ENCODE data around the gene SORCS2. TPM values are rescaled to one million over a fixed set of nuclear protein-coding genes. Genes with fewer than 3 reads are reported as not detected.

The SORCS2 gene
- total and polyA plus RNA-seq, 2 of the 4 experiments (the other 2 are of a cell fraction) = 0.36 to 0.62 TPM

DNA sequence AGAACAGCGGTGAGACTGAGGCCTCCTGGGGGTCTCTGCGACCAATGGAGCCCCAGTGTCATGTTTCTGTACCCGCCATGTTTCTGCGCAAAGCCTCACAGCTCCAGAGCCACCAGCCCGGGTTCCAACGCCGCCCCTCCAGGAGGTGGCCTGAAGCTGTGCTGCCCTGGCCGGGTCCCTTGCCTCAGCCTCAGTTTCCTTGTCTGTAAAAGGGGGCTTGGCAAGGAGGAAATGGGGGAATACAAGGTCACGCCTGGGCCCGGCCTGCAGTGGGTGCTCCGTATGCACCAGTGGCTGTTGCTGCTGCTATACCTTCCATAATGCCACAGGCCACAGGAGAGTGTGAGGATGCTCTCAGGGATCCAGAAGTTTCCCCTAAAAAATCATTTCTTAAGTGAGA, 517.8 kb downstream of the SORCS2 start:
- in situ Hi-C loops (cut with MboI; ENCODE audit: low sequenced_read_pairs) (no loop called here), dilution Hi-C loops (cut with HindIII; ENCODE audit: low sequenced_read_pairs, unreplicated experiment) (no loop called here)

More for the DNA sequence above, 517.8 kb downstream of the SORCS2 start:
- no peak overlapping the region for H3K4me2 ChIP-seq (ENCODE audit: low read depth, low read length)
- intact Hi-C loops (cut with micrococcal nuclease) = no loop called here
- ChIA-PET POLR2A (ENCODE audit: unreplicated experiment) (no interaction called here), CTCF (no interaction called here)
- no peak overlapping the region for H4K5ac ChIP-seq (ENCODE audit: low read depth, low read length)
- H2BK20ac ChIP-seq (ENCODE audit: low read depth, low read length) = no peak overlapping the region
- H3K18ac ChIP-seq (ENCODE audit: low read depth, low read length) = no peak overlapping the region
- no peak overlapping the region for H2AFZ ChIP-seq (replicated peaks; ENCODE audit: low read length, poor library complexity)
- no peak overlapping the region for H3K4ac ChIP-seq (ENCODE audit: low read depth, low read length)
- H2BK15ac ChIP-seq (ENCODE audit: low read depth, low read length) = no peak overlapping the region
- H3K4me3 ChIP-seq (ENCODE audit: insufficient read depth, low read depth, low read length) = no peak overlapping the region
- no peak overlapping the region for H2AK5ac ChIP-seq (ENCODE audit: low read depth, low read length)
- H3K36me3 ChIP-seq (ENCODE audit: control insufficient read depth, insufficient read depth, low read length) = no peaks in the 10 kb centered on the region
- DNase-seq = no peak
- H3K27ac ChIP-seq (ENCODE audit: insufficient read depth, low read length) = no peak overlapping the region
- no TSS peak for BruUV-seq (replicated peaks)
- no peak overlapping the region for H4K8ac ChIP-seq (ENCODE audit: low read depth in 2 of 2, low read length in 2 of 2)
- no peaks in the 10 kb centered on the region for H3K4me1 ChIP-seq (ENCODE audit: control insufficient read depth, insufficient read depth, low read length)
- no peak overlapping the region for H4K91ac ChIP-seq (ENCODE audit: insufficient read depth, low read depth, low read length)
- H3K9me3 ChIP-seq (ENCODE audit: control insufficient read depth, insufficient read depth, low read length) = peaks cover 5% of the 10 kb centered on the region
- no peak overlapping the region for H3K56ac ChIP-seq (ENCODE audit: extremely low read depth, insufficient read depth, low read length)
- no peak overlapping the region for H2AK9ac ChIP-seq (replicated peaks; ENCODE audit: low read depth, low read length, poor library complexity)
- no peak overlapping the region for H3K23ac ChIP-seq (ENCODE audit: low read depth, low read length)
- peaks cover 42% of the 10 kb centered on the region for H3K27me3 ChIP-seq (ENCODE audit: control insufficient read depth, insufficient read depth, low read length)
- no peaks in the 10 kb centered on the region for H3K79me1 ChIP-seq (ENCODE audit: low read depth in 1 of 2, low read length in 2 of 2)
- ATAC-seq (ENCODE audit: low read depth) = no peak
- no peaks in the 10 kb centered on the region for H3K9me1 ChIP-seq (ENCODE audit: insufficient read depth, low read length)
- H4K20me1 ChIP-seq (ENCODE audit: insufficient read depth, low read length) = no peaks in the 10 kb centered on the region
- no peak overlapping the region for H3K14ac ChIP-seq (replicated peaks; ENCODE audit: low read depth, low read length)
- TF ChIP-seq, protein P1, sequence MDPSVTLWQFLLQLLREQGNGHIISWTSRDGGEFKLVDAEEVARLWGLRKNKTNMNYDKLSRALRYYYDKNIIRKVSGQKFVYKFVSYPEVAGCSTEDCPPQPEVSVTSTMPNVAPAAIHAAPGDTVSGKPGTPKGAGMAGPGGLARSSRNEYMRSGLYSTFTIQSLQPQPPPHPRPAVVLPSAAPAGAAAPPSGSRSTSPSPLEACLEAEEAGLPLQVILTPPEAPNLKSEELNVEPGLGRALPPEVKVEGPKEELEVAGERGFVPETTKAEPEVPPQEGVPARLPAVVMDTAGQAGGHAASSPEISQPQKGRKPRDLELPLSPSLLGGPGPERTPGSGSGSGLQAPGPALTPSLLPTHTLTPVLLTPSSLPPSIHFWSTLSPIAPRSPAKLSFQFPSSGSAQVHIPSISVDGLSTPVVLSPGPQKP (IDR thresholded peaks at IDR 0.05; ENCODE audit: borderline replicate concordance, low read depth, low read length) = no peak
- TF ChIP-seq NFE2L2 (IDR thresholded peaks at IDR 0.05; ENCODE audit: low read depth, low read length) (no peak), MAFK (IDR thresholded peaks at IDR 0.05; ENCODE audit: low read depth, low read length) (no peak), RAD21 (IDR thresholded peaks at IDR 0.05; ENCODE audit: low read length) (no peak), POLR2A (IDR thresholded peaks at IDR 0.05; ENCODE audit: low read depth, low read length) (no peak), FOS (IDR thresholded peaks at IDR 0.05; ENCODE audit: low read depth, low read length) (no peak), CEBPB (IDR thresholded peaks at IDR 0.05; ENCODE audit: low read depth, low read length) (no peak), BHLHE40 (IDR thresholded peaks at IDR 0.05; ENCODE audit: low read depth, low read length) (no peak), MAZ (IDR thresholded peaks at IDR 0.05; ENCODE audit: borderline replicate concordance, low read depth, low read length) (no peak), RCOR1 (IDR thresholded peaks at IDR 0.05; ENCODE audit: insufficient replicate concordance, low read length) (no peak), SMC3 (IDR thresholded peaks at IDR 0.05; ENCODE audit: low read depth, low read length) (no peak), CHD1 (IDR thresholded peaks at IDR 0.05; ENCODE audit: low read depth, low read length) (no peak), MXI1 (IDR thresholded peaks at IDR 0.05; ENCODE audit: borderline replicate concordance, low read depth, low read length) (no peak)
- TF ChIP-seq, protein P2, sequence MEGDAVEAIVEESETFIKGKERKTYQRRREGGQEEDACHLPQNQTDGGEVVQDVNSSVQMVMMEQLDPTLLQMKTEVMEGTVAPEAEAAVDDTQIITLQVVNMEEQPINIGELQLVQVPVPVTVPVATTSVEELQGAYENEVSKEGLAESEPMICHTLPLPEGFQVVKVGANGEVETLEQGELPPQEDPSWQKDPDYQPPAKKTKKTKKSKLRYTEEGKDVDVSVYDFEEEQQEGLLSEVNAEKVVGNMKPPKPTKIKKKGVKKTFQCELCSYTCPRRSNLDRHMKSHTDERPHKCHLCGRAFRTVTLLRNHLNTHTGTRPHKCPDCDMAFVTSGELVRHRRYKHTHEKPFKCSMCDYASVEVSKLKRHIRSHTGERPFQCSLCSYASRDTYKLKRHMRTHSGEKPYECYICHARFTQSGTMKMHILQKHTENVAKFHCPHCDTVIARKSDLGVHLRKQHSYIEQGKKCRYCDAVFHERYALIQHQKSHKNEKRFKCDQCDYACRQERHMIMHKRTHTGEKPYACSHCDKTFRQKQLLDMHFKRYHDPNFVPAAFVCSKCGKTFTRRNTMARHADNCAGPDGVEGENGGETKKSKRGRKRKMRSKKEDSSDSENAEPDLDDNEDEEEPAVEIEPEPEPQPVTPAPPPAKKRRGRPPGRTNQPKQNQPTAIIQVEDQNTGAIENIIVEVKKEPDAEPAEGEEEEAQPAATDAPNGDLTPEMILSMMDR (conservative IDR thresholded peaks at IDR 0.05; ENCODE audit: low read depth, low read length) = no peak
- TF ChIP-seq, protein P3, sequence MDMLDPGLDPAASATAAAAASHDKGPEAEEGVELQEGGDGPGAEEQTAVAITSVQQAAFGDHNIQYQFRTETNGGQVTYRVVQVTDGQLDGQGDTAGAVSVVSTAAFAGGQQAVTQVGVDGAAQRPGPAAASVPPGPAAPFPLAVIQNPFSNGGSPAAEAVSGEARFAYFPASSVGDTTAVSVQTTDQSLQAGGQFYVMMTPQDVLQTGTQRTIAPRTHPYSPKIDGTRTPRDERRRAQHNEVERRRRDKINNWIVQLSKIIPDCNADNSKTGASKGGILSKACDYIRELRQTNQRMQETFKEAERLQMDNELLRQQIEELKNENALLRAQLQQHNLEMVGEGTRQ (IDR thresholded peaks at IDR 0.05; ENCODE audit: low read depth, low read length) = no peak
- WGBS, 2 experiments (ENCODE audit: extremely low coverage in 2 of 2, insufficient read length in 1 of 2) = 60% methylated on average over 2 of the region's 11 CpGs; no CpG with 5 or more reads in 1 of the 2 experiments
- H3K9ac ChIP-seq (ENCODE audit: low read depth, low read length) = no peak overlapping the region
- no peak overlapping the region for H2BK120ac ChIP-seq (ENCODE audit: low read depth, low read length)
- no peak overlapping the region for H2BK5ac ChIP-seq (ENCODE audit: low read depth, low read length, poor library complexity, severe bottlenecking)
